Parathyroid adenoma (tissue), 2 donors: ENCODE results near the gene LAMA4.
A peak's percentile ranks its signal among the peaks of the same experiment; 100 is the strongest.

Source experiments
- H2AFZ ChIP-seq: fragments of 300-600 bp; sonication (generic); one replicate; pipeline ENCODE4 v1.7.0; 2017; ENCODE audit warnings: antibody characterized with exemption, mild to moderate bottlenecking
- H3K27ac ChIP-seq: fragments of 300-600 bp; sonication (generic); one replicate; pipeline ENCODE4 v1.7.0; 2017
- H3K27me3 ChIP-seq: fragments of 300-600 bp; sonication (generic); one replicate; pipeline ENCODE4 v1.7.0; 2017; ENCODE audit warnings: low read length; ENCODE audit not compliant: control insufficient read depth, insufficient read depth
- H3K36me3 ChIP-seq: fragments of 300-600 bp; sonication (generic); one replicate; pipeline ENCODE4 v1.7.0; 2017; ENCODE audit warnings: low read length; ENCODE audit not compliant: control insufficient read depth, insufficient read depth
- H3K4me1 ChIP-seq: fragments of 300-600 bp; sonication (generic); one replicate; pipeline ENCODE4 v1.7.0; 2017; ENCODE audit warnings: control low read depth
- H3K4me2 ChIP-seq: fragments of 300-600 bp; sonication (generic); one replicate; pipeline ENCODE4 v1.7.0; 2017; ENCODE audit warnings: low read length
- H3K4me3 ChIP-seq: fragments of 300-600 bp; sonication (generic); one replicate; pipeline ENCODE4 v1.7.0; 2017; ENCODE audit warnings: low read depth, low read length
- H3K79me2 ChIP-seq: fragments of 300-600 bp; sonication (generic); one replicate; pipeline ENCODE4 v1.7.0; 2017; ENCODE audit warnings: control low read depth
- H3K9ac ChIP-seq: fragments of 300-600 bp; sonication (generic); one replicate; pipeline ENCODE4 v1.7.0; 2017; ENCODE audit warnings: mild to moderate bottlenecking
- H3K9me3 ChIP-seq: fragments of 300-600 bp; sonication (generic); one replicate; pipeline ENCODE4 v1.7.0; 2017; ENCODE audit warnings: low read length; ENCODE audit not compliant: control insufficient read depth
- CTCF ChIP-seq: fragments of 300-600 bp; sonication (generic); IDR thresholded peaks from one replicate; pipeline ENCODE4 v1.7.0; 2017; ENCODE audit warnings: antibody characterized with exemption, mild to moderate bottlenecking
- donor health status: primary hyperparathyroidism.

LAMA4 gene

GRCh38 chr6:112225691-112226090 lies 28.7 kb downstream of the LAMA4 start:
- no peak overlapping the region for H3K27ac ChIP-seq
- H3K9ac ChIP-seq: no peak overlapping the region
- H3K36me3 ChIP-seq: no peaks in the 10 kb centered on the region
- H3K4me2 ChIP-seq: no peak overlapping the region
- H3K4me1 ChIP-seq: no peaks in the 10 kb centered on the region
- H3K27me3 ChIP-seq: no peaks in the 10 kb centered on the region
- TF ChIP-seq CTCF: no peak
- H3K4me3 ChIP-seq: no peak overlapping the region
- H2AFZ ChIP-seq: no peak overlapping the region
- no peaks in the 10 kb centered on the region for H3K79me2 ChIP-seq
- no peaks in the 10 kb centered on the region for H3K9me3 ChIP-seq

GRCh38 chr6:112224088-112224487 lies 30.3 kb downstream of the LAMA4 start:
- Histone ChIP-seq H3K4me3 (no peak overlapping the region), H2AFZ (no peak overlapping the region), H3K4me2 (no peak overlapping the region), H3K27ac (no peak overlapping the region), H3K27me3 (no peaks in the 10 kb centered on the region), H3K36me3 (no peaks in the 10 kb centered on the region), H3K9me3 (no peaks in the 10 kb centered on the region), H3K9ac (no peak overlapping the region), H3K79me2 (no peaks in the 10 kb centered on the region), H3K4me1 (no peaks in the 10 kb centered on the region)
- TF ChIP-seq CTCF: no peak

GRCh38 chr6:112223070-112223861 lies 31.1 kb downstream of the LAMA4 start:
- no peaks in the 10 kb centered on the region for H3K4me1 ChIP-seq
- no peak overlapping the region for H2AFZ ChIP-seq
- no peak overlapping the region for H3K9ac ChIP-seq
- no peaks in the 10 kb centered on the region for H3K9me3 ChIP-seq
- no peaks in the 10 kb centered on the region for H3K27me3 ChIP-seq
- H3K27ac ChIP-seq: peak overlapping the region; percentile 7
- H3K36me3 ChIP-seq: no peaks in the 10 kb centered on the region
- no peaks in the 10 kb centered on the region for H3K79me2 ChIP-seq
- no peak for TF ChIP-seq CTCF
- H3K4me3 ChIP-seq: no peak overlapping the region
- no peak overlapping the region for H3K4me2 ChIP-seq

GRCh38 chr6:112221981-112222852 lies 32.1 kb downstream of the LAMA4 start:
- H2AFZ ChIP-seq: no peak overlapping the region
- H3K4me2 ChIP-seq: no peak overlapping the region
- no peak overlapping the region for H3K9ac ChIP-seq
- no peaks in the 10 kb centered on the region for H3K27me3 ChIP-seq
- H3K4me1 ChIP-seq: no peaks in the 10 kb centered on the region
- TF ChIP-seq CTCF: no peak
- no peak overlapping the region for H3K4me3 ChIP-seq
- H3K9me3 ChIP-seq: no peaks in the 10 kb centered on the region
- H3K36me3 ChIP-seq: no peaks in the 10 kb centered on the region
- no peak overlapping the region for H3K27ac ChIP-seq
- H3K79me2 ChIP-seq: no peaks in the 10 kb centered on the region
